Astrocyte of the hippocampus (primary cell): ENCODE results near the gene MGAT3.

Experiments
- DNase-seq: peaks from one replicate; pipeline ENCODE4 v3.0.0; 2011; ENCODE audit warnings: low read depth, low spot score

Gene MGAT3

DNA sequence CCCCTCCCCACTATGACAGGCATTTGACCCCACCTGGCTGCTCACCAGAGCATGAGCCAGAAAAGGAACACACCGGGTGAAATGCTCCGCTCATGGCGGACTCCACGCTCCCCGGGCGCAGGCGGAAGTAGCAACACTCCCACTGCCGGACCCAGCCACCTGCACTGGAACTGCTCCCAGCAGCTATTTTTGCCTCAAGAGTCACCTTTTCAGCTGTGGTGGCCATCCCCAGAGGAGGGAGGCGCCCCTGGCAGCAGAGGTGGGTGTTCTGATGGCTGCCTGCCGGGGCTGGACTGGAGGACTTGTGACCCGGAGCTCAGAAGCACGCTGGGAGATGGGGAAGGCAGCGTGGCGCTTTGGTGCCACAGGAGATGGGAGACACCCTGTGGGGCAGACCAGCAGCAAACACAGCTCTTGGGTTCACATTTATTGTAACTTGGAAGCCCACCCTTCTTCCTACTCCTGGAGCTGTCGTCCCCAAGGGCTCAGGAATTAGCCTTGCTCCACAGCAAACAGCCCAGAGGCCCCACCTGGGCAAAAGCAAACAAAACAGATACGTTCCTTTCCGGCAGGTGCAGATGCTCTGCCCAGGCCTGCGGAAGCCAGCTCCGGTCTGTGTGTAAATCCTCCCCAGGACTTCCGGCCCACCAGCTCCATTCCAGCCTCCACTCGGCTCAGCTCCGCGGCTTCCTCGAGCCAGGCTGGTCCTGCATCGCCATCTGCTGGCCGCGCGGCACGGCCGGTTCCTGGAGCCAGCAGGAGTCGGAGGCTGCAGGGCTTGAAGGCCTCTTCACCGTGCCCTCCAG is 72.1 kb downstream of the MGAT3 start:
- peak; percentile 96 for DNase-seq

DNA sequence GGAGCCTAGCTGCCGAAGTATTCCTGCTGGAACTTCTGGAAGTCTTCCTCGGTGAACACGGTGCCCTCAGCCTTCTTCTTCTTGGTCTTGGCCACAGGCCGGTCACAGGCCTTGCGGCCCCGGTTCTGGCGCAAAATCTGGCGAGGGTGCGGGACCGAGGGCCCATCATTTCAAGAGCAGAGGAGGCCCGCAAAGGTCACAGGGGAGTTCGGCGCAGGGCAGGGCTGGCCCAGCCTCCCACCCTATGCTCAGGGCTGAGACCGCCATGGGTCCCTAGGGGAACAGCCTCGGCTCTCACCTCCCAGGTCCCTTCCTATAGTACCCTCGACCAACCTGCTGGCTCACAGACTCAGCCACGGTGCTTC is 72.7 kb downstream of the MGAT3 start:
- DNase-seq, result no peak

GRCh38 chr22:39530116-39530515 is 73.3 kb downstream of the MGAT3 start:
- no peak for DNase-seq

- DNase-seq, result peak; percentile 46
Observed at GRCh38 chr22:39530692-39531331, 74.0 kb downstream of the MGAT3 start.

- DNase-seq, result peak; percentile 100
Observed at GRCh38 chr22:39532215-39533073, 75.6 kb downstream of the MGAT3 start, which contains the start of gene RPS19BP1. Gene RPS19BP1 (minus strand): TSS chr22:39532748. CDS start chr22:39532738, 10 bp downstream.

GRCh38 chr22:39534092-39534506 is 77.3 kb downstream of the MGAT3 start:
- DNase-seq, result no peak

- peak; percentile 90 for DNase-seq
Observed at GRCh38 chr22:39534591-39535356, 78.0 kb downstream of the MGAT3 start.

GRCh38 chr22:39535357-39535725 is 78.5 kb downstream of the MGAT3 start:
- DNase-seq, result no peak

GRCh38 chr22:39535831-39536449 is 79.1 kb downstream of the MGAT3 start:
- DNase-seq, result no peak

DNA sequence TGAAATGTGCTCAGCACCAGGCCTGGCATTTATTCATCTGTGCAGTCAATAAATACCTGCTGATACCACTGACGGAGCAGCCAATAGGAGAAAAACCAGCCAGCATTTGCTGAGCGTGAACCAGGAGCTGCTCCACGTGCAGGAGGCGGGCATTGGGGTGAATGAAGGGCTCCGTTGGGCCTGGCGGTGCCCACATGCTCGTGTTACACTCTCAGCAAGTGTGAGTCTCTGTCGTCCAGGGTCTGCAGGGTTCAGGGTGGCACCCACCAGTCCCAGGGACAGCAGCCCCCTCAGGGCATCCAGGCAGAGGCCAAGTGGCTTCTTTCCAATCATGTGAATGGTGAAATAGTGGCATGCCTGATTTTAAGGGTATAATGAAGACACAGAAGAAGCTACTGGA is 79.9 kb downstream of the MGAT3 start:
- DNase-seq, result no peak

GRCh38 chr22:39537975-39538374 is 81.2 kb downstream of the MGAT3 start:
- no peak for DNase-seq
